Nephron (organoid): Measurements from ENCODE around the gene BEGAIN.

Source experiments
- H3K27ac Mint-ChIP-seq, 3 experiments: 2 replicates each; pipeline ENCODE4 v1.8.0; 2020; ENCODE audit warnings: mixed read lengths in 3 of 3, mild to moderate bottlenecking in 2 of 3, moderate library complexity in 1 of 3
- H3K27me3 Mint-ChIP-seq: 2 replicates; pipeline ENCODE4 v1.8.0; 2021; ENCODE audit warnings: low read depth, mild to moderate bottlenecking, moderate library complexity, mixed read lengths
- H3K36me3 Mint-ChIP-seq: 2 replicates; pipeline ENCODE4 v1.8.0; 2020; ENCODE audit warnings: low read depth, mixed read lengths
- H3K4me1 Mint-ChIP-seq: 2 replicates; pipeline ENCODE4 v1.8.0; 2020; ENCODE audit warnings: mixed read lengths
- H3K4me3 Mint-ChIP-seq, 3 experiments: 2 replicates each; pipeline ENCODE4 v1.8.0; 2020; ENCODE audit warnings: mild to moderate bottlenecking in 3 of 3, mixed read lengths in 3 of 3, moderate library complexity in 2 of 3
- H3K9me3 Mint-ChIP-seq: 2 replicates; pipeline ENCODE4 v1.8.0; 2020; ENCODE audit warnings: mixed read lengths
- CTCF ChIP-seq, 3 experiments: fragments of 200-600 bp; sonication (generic); IDR thresholded peaks; one replicate each; pipeline ENCODE4 v1.5.0; 2021; ENCODE audit warnings: antibody characterized with exemption in 3 of 3; ENCODE audit not compliant: unreplicated experiment in 3 of 3

BEGAIN gene

GRCh38 chr14:100560471-100560870 is 26.7 kb downstream of the BEGAIN start:
- Mint-ChIP-seq H3K27me3 (peaks cover 34% of the 10 kb centered on the region), H3K36me3 (no peaks in the 10 kb centered on the region), H3K4me1 (peaks cover 5% of the 10 kb centered on the region), H3K27ac (no peak overlapping the region), H3K9me3 (no peaks in the 10 kb centered on the region), H3K4me3 (no peak overlapping the region)
- no peak for TF ChIP-seq CTCF (IDR thresholded peaks at IDR 0.05; ENCODE audit: unreplicated experiment in 3 of 3)

GRCh38 chr14:100559455-100559854 is 27.8 kb downstream of the BEGAIN start:
- H3K4me1 Mint-ChIP-seq, result peaks cover 5% of the 10 kb centered on the region
- H3K27me3 Mint-ChIP-seq, result peaks cover 28% of the 10 kb centered on the region
- H3K27ac Mint-ChIP-seq, result no peak overlapping the region
- no peak overlapping the region for H3K4me3 Mint-ChIP-seq
- no peaks in the 10 kb centered on the region for H3K36me3 Mint-ChIP-seq
- no peaks in the 10 kb centered on the region for H3K9me3 Mint-ChIP-seq
- no peak for TF ChIP-seq CTCF (IDR thresholded peaks at IDR 0.05; ENCODE audit: unreplicated experiment in 3 of 3)

GRCh38 chr14:100558966-100559365 is 28.3 kb downstream of the BEGAIN start:
- Mint-ChIP-seq H3K36me3 (no peaks in the 10 kb centered on the region), H3K27me3 (peaks cover 23% of the 10 kb centered on the region), H3K4me3 (no peak overlapping the region), H3K4me1 (peaks cover under 1% of the 10 kb centered on the region), H3K9me3 (no peaks in the 10 kb centered on the region), H3K27ac (no peak overlapping the region)
- no peak for TF ChIP-seq CTCF (IDR thresholded peaks at IDR 0.05; ENCODE audit: unreplicated experiment in 3 of 3)

- Mint-ChIP-seq H3K27ac (no peak overlapping the region), H3K4me3 (no peak overlapping the region), H3K9me3 (no peaks in the 10 kb centered on the region), H3K4me1 (no peaks in the 10 kb centered on the region), H3K36me3 (no peaks in the 10 kb centered on the region), H3K27me3 (peaks cover 16% of the 10 kb centered on the region)
- no peak for TF ChIP-seq CTCF (IDR thresholded peaks at IDR 0.05; ENCODE audit: unreplicated experiment in 3 of 3)
Measured at GRCh38 chr14:100558226-100558625, 29.0 kb downstream of the BEGAIN start.

- TF ChIP-seq CTCF (IDR thresholded peaks at IDR 0.05; ENCODE audit: unreplicated experiment in 3 of 3), result no peak
- H3K4me3 Mint-ChIP-seq, result no peak overlapping the region
Measured at GRCh38 chr14:100557658-100558057, 29.6 kb downstream of the BEGAIN start.

GRCh38 chr14:100556936-100557505 is 30.2 kb downstream of the BEGAIN start:
- no peak for TF ChIP-seq CTCF (IDR thresholded peaks at IDR 0.05; ENCODE audit: unreplicated experiment in 3 of 3)
- Mint-ChIP-seq H3K9me3 (no peaks in the 10 kb centered on the region), H3K4me3 (no peak overlapping the region), H3K4me1 (no peaks in the 10 kb centered on the region), H3K36me3 (no peaks in the 10 kb centered on the region), H3K27ac (no peak overlapping the region), H3K27me3 (peaks cover 10% of the 10 kb centered on the region)

More at GRCh38 chr14:100557658-100558057, 29.6 kb downstream of the BEGAIN start:
- no peaks in the 10 kb centered on the region for H3K9me3 Mint-ChIP-seq
- H3K27ac Mint-ChIP-seq, result no peak overlapping the region
- no peaks in the 10 kb centered on the region for H3K4me1 Mint-ChIP-seq
- peaks cover 10% of the 10 kb centered on the region for H3K27me3 Mint-ChIP-seq
- no peaks in the 10 kb centered on the region for H3K36me3 Mint-ChIP-seq
